ENCODE data around the gene TASOR2. TPM values are rescaled to one million over a fixed set of nuclear protein-coding genes. Genes with fewer than 3 reads are reported as not detected.
A peak's percentile ranks its signal among the peaks of the same experiment; 100 is the strongest.

TASOR2 gene
- total and polyA plus RNA-seq, 9 of the 15 experiments (the other 6 are each of a cell fraction or from before 2014, with no cell fraction given) = 12.7 to 75.3 (median 52.3) TPM

DNA sequence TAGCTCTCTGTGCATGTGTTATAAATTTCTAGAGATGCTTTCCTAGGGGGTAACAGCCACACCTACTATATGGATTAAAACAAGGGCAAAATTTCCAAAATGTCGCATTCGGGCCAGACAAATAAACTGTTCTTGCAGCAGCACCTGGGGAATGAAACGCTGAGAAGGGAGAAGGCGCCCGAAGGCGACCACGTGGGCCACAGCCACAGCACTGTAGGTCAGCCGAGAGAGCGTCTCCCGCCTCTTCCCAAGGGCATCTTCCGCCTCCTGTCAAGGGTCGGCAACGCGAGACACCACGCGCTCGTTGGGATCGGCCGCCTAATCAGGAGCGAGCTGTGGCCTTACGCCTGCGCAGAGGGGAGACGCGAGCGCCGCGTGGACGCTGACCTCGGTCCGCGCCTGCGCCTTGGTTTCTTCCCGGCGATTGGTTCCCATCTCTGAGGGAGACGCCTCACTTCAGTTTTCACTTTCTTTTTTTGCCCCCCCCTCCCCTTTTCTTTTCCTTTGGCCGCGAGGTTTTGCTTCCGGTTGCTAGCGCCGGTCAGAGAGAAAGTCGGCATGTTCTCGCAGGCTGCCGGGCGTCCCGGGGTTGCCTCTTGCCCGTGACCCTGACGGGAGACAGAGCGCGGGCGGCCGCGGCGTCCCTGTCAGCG, at the start of gene TASOR2 (continued):
- TF ChIP-seq FUS (optimal IDR thresholded peaks at IDR 0.05; ENCODE audit: low read depth, low read length) (no peak), NR4A1 (CRISPR knock-in tag; IDR thresholded peaks at IDR 0.05) (peak; percentile 89), NR4A1 (tag; IDR thresholded peaks at IDR 0.05) (peak; percentile 94), NFIC (IDR thresholded peaks at IDR 0.05) (no peak), FIP1L1 (IDR thresholded peaks at IDR 0.05; ENCODE audit: low read depth, low read length, poor library complexity, severe bottlenecking) (no peak), TBL1XR1 (IDR thresholded peaks at IDR 0.05; ENCODE audit: low read length in 2 of 2) (peak in 1 of 2 experiments; percentile 5; a peak in 1 of 4 replicates), MECOM (CRISPR knock-in tag; IDR thresholded peaks at IDR 0.05) (peak; percentile 91), KDM5B (IDR thresholded peaks at IDR 0.05; ENCODE audit: insufficient replicate concordance, low read depth, low read length) (peak; percentile 9), ARNT (IDR thresholded peaks at IDR 0.05) (peak; percentile 73 to 81; a peak in 3 of 4 replicates), TBP (optimal IDR thresholded peaks at IDR 0.05; ENCODE audit: low read depth, low read length) (peak; percentile 62), ZNF24 (IDR thresholded peaks at IDR 0.05) (peak; percentile 55; the same call in 1 of the 2 replicates), MEF2D (tag; conservative IDR thresholded peaks at IDR 0.05; ENCODE audit: low read depth) (peak; percentile 74; the same call in 1 of the 2 replicates), RUNX1 (IDR thresholded peaks at IDR 0.05; ENCODE audit: low read depth) (no peak), JUNB (CRISPR knock-in tag; conservative IDR thresholded peaks at IDR 0.05) (no peak), ZNF57 (CRISPR knock-in tag; IDR thresholded peaks at IDR 0.05) (no peak), RBBP5 (IDR thresholded peaks at IDR 0.05; ENCODE audit: borderline replicate concordance, insufficient read depth, low read length, poor library complexity, severe bottlenecking) (no peak), NRF1 (conservative IDR thresholded peaks at IDR 0.05 in 1 of 2, IDR thresholded peaks at IDR 0.05 in 1 of 2) (peak; percentile 99), EZH2 (IDR thresholded peaks at IDR 0.05; ENCODE audit: borderline replicate concordance, low read depth, low read length) (no peak)
- TF ChIP-seq, protein P1, sequence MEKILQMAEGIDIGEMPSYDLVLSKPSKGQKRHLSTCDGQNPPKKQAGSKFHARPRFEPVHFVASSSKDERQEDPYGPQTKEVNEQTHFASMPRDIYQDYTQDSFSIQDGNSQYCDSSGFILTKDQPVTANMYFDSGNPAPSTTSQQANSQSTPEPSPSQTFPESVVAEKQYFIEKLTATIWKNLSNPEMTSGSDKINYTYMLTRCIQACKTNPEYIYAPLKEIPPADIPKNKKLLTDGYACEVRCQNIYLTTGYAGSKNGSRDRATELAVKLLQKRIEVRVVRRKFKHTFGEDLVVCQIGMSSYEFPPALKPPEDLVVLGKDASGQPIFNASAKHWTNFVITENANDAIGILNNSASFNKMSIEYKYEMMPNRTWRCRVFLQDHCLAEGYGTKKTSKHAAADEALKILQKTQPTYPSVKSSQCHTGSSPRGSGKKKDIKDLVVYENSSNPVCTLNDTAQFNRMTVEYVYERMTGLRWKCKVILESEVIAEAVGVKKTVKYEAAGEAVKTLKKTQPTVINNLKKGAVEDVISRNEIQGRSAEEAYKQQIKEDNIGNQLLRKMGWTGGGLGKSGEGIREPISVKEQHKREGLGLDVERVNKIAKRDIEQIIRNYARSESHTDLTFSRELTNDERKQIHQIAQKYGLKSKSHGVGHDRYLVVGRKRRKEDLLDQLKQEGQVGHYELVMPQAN (IDR thresholded peaks at IDR 0.05; ENCODE audit: borderline replicate concordance) = peak; percentile 75; the same call in 1 of the 2 replicates
- TF ChIP-seq, protein P2, sequence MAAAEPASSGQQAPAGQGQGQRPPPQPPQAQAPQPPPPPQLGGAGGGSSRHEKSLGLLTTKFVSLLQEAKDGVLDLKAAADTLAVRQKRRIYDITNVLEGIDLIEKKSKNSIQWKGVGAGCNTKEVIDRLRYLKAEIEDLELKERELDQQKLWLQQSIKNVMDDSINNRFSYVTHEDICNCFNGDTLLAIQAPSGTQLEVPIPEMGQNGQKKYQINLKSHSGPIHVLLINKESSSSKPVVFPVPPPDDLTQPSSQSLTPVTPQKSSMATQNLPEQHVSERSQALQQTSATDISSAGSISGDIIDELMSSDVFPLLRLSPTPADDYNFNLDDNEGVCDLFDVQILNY (CRISPR knock-in tag; IDR thresholded peaks at IDR 0.05) = peak; percentile 96; the same call in 1 of the 2 replicates
- TF ChIP-seq, protein P3, sequence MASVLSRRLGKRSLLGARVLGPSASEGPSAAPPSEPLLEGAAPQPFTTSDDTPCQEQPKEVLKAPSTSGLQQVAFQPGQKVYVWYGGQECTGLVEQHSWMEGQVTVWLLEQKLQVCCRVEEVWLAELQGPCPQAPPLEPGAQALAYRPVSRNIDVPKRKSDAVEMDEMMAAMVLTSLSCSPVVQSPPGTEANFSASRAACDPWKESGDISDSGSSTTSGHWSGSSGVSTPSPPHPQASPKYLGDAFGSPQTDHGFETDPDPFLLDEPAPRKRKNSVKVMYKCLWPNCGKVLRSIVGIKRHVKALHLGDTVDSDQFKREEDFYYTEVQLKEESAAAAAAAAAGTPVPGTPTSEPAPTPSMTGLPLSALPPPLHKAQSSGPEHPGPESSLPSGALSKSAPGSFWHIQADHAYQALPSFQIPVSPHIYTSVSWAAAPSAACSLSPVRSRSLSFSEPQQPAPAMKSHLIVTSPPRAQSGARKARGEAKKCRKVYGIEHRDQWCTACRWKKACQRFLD (CRISPR knock-in tag; IDR thresholded peaks at IDR 0.05) = peak; percentile 88
- TF ChIP-seq, protein P4, sequence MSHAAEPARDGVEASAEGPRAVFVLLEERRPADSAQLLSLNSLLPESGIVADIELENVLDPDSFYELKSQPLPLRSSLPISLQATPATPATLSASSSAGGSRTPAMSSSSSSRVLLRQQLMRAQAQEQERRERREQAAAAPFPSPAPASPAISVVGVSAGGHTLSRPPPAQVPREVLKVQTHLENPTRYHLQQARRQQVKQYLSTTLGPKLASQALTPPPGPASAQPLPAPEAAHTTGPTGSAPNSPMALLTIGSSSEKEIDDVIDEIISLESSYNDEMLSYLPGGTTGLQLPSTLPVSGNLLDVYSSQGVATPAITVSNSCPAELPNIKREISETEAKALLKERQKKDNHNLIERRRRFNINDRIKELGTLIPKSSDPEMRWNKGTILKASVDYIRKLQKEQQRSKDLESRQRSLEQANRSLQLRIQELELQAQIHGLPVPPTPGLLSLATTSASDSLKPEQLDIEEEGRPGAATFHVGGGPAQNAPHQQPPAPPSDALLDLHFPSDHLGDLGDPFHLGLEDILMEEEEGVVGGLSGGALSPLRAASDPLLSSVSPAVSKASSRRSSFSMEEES (CRISPR knock-in tag; IDR thresholded peaks at IDR 0.05) = peak; percentile 16; the same call in 1 of the 2 replicates

Data from K562 (cell line).